Endodermal cell (in vitro differentiated cells): ENCODE measurements around the gene AVPI1. TPM values are rescaled to one million over a fixed set of nuclear protein-coding genes. Genes with fewer than 3 reads are reported as not detected.

Experiments
- DNase-seq: peaks from one replicate; pipeline ENCODE4 v3.0.0-alpha.2; 2017
- H3K27ac ChIP-seq: 2 replicates; pipeline ENCODE4 v1.5.1; 2013; ENCODE audit warnings: mild to moderate bottlenecking, low read depth, low read length, moderate library complexity
- H3K27me3 ChIP-seq: 2 replicates; pipeline ENCODE4 v1.6.1; 2013; ENCODE audit warnings: mild to moderate bottlenecking, low read length, moderate library complexity; ENCODE audit not compliant: insufficient read depth, control insufficient read depth, poor library complexity, severe bottlenecking
- H3K36me3 ChIP-seq: 2 replicates; pipeline ENCODE4 v1.7.0; 2013; ENCODE audit warnings: mild to moderate bottlenecking, low read length, moderate library complexity; ENCODE audit not compliant: control insufficient read depth, insufficient read depth
- H3K4me1 ChIP-seq: one replicate; pipeline ENCODE4 v1.7.0; 2013; ENCODE audit warnings: low read length; ENCODE audit not compliant: control insufficient read depth, insufficient read depth
- H3K4me3 ChIP-seq: 2 replicates; pipeline ENCODE4 v1.5.1; 2013; ENCODE audit warnings: mild to moderate bottlenecking, low read length, moderate library complexity
- H3K9ac ChIP-seq: 2 replicates; pipeline ENCODE4 v1.6.1; 2013; ENCODE audit warnings: mild to moderate bottlenecking, low read length, moderate library complexity; ENCODE audit not compliant: poor library complexity, severe bottlenecking; ENCODE audit errors: extremely low read depth
- H3K9me3 ChIP-seq: 2 replicates; pipeline ENCODE4 v1.6.1; 2013; ENCODE audit warnings: mild to moderate bottlenecking, low read length, moderate library complexity; ENCODE audit not compliant: control insufficient read depth
- H3K27ac Mint-ChIP-seq: 2 replicates; pipeline ENCODE4 v1.8.0; 2020; ENCODE audit warnings: mixed read lengths
- H3K27me3 Mint-ChIP-seq: 2 replicates; pipeline ENCODE4 v1.8.0; 2021; ENCODE audit warnings: mild to moderate bottlenecking, mixed read lengths; ENCODE audit not compliant: insufficient read depth
- H3K36me3 Mint-ChIP-seq: 2 replicates; pipeline ENCODE4 v1.8.0; 2020; ENCODE audit warnings: low read depth, mixed read lengths
- H3K4me1 Mint-ChIP-seq: 2 replicates; pipeline ENCODE4 v1.8.0; 2020; ENCODE audit warnings: mixed read lengths
- H3K4me3 Mint-ChIP-seq: 2 replicates; pipeline ENCODE4 v1.8.0; 2020; ENCODE audit warnings: mild to moderate bottlenecking, moderate library complexity, mixed read lengths
- H3K9me3 Mint-ChIP-seq: 2 replicates; pipeline ENCODE4 v1.8.0; 2020; ENCODE audit warnings: mild to moderate bottlenecking, mixed read lengths
- WGBS, 2 experiments: methylation state at CpG; one replicate each; pipeline versions ENCODE4 v1.1.5 to v1.1.7; 2013; ENCODE audit warnings: missing lambda C conversion rate in 2 of 2, mixed read lengths in 1 of 2; ENCODE audit not compliant: insufficient coverage in 1 of 2, insufficient read length in 1 of 2; 5-methylcytosine and 5-hydroxymethylcytosine counted together
- total RNA-seq, 2 donors: library from RNA; stranded (reverse); fragmentation: NEBNext Ultra II Directional in 1 of 2; extraction: Animal tissue kit (Norgen Biotek cat#: 25700) in 1 of 2; gene quantifications; 2 replicates in 1 of 2; 3 replicates in 1 of 2; pipeline ENCODE4 v1.2.1, GENCODE V29; 2021
- TF ChIP-seq, protein P1 (sequence below): fragments of 200-600 bp; sonication (generic); conservative IDR thresholded peaks from 2 replicates; pipeline ENCODE4 v1.5.0; 2021; ENCODE audit warnings: antibody characterized with exemption, mild to moderate bottlenecking

Gene AVPI1
- total RNA-seq, 2 donors from 2014 or later: 3.9 to 4.3 TPM

DNA sequence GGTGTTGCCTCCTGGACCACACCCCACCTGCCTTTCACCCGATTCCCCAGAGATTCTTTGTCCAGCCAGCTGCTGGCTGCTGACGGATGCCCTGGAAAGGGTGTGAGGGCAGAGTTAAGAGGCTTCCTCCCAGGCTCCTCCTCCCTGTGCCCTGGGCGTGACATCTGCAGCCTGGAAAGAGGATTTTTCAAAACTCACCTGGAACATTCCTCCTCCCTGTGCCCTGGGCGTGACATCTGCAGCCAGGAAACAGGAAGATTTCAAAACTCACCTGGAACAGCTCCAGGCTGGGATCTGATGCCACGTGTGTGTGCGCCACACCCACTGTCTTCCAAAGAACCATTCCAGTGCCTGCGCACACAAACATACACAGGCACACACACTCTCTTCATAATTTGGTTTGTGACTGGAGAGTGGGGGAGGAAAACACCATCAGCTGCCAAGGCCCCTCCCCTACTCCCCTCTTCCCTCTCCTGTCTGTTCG is 31.7 kb upstream of the AVPI1 start:
- H3K36me3 Mint-ChIP-seq: peaks cover 42% of the 10 kb centered on the region
- Histone ChIP-seq H3K9ac (no peak overlapping the region), H3K27me3 (no peaks in the 10 kb centered on the region), H3K4me3 (no peak overlapping the region), H3K9me3 (no peaks in the 10 kb centered on the region), H3K27ac (peak overlapping the region; percentile 73), H3K36me3 (peaks cover 27% of the 10 kb centered on the region), H3K4me1 (peaks cover 9% of the 10 kb centered on the region)
- H3K4me1 Mint-ChIP-seq: peaks cover 39% of the 10 kb centered on the region
- TF ChIP-seq, protein P1, sequence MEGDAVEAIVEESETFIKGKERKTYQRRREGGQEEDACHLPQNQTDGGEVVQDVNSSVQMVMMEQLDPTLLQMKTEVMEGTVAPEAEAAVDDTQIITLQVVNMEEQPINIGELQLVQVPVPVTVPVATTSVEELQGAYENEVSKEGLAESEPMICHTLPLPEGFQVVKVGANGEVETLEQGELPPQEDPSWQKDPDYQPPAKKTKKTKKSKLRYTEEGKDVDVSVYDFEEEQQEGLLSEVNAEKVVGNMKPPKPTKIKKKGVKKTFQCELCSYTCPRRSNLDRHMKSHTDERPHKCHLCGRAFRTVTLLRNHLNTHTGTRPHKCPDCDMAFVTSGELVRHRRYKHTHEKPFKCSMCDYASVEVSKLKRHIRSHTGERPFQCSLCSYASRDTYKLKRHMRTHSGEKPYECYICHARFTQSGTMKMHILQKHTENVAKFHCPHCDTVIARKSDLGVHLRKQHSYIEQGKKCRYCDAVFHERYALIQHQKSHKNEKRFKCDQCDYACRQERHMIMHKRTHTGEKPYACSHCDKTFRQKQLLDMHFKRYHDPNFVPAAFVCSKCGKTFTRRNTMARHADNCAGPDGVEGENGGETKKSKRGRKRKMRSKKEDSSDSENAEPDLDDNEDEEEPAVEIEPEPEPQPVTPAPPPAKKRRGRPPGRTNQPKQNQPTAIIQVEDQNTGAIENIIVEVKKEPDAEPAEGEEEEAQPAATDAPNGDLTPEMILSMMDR: no peak
- DNase-seq: no peak
- no peaks in the 10 kb centered on the region for H3K9me3 Mint-ChIP-seq
- H3K27ac Mint-ChIP-seq: peak overlapping the region; percentile 39
- no peak overlapping the region for H3K4me3 Mint-ChIP-seq
- WGBS, 2 experiments: 88% methylated on average over 5 of the region's 8 CpGs; no CpG with 5 or more reads in 1 of the 2 experiments
- H3K27me3 Mint-ChIP-seq: no peaks in the 10 kb centered on the region

DNA sequence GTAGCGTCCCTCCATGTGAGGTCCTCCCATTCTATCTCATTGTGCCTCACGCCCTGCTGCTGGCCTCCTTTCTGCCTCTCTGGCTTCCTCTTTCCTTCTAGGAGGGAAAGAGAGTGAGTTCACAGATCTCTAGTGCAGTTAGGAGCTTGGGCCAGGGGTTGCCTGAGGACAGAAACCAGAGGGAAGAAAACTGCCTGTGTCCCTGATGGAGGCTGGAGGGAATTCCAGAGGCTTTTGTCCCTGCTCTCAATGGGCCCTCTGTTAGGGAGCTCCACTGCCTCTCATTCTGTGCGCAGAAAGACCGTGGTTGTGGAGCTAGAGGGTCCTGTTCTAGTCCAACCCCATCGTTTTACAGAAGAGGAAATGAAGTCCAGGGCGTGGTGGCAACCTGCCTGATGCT is 31.1 kb upstream of the AVPI1 start:
- Mint-ChIP-seq H3K36me3 (peaks cover 40% of the 10 kb centered on the region), H3K9me3 (no peaks in the 10 kb centered on the region), H3K4me1 (peaks cover 39% of the 10 kb centered on the region), H3K27me3 (no peaks in the 10 kb centered on the region), H3K4me3 (no peak overlapping the region), H3K27ac (peak overlapping the region; percentile 39)
- TF ChIP-seq, protein P1: no peak
- Histone ChIP-seq H3K27ac (peak overlapping the region; percentile 73), H3K36me3 (peaks cover 27% of the 10 kb centered on the region), H3K27me3 (no peaks in the 10 kb centered on the region), H3K4me3 (no peak overlapping the region), H3K4me1 (peaks cover 9% of the 10 kb centered on the region), H3K9ac (no peak overlapping the region), H3K9me3 (no peaks in the 10 kb centered on the region)
- WGBS, 2 experiments: 89 to 96% methylated on average over 3 to 6 of the region's 6 CpGs
- no peak for DNase-seq

DNA sequence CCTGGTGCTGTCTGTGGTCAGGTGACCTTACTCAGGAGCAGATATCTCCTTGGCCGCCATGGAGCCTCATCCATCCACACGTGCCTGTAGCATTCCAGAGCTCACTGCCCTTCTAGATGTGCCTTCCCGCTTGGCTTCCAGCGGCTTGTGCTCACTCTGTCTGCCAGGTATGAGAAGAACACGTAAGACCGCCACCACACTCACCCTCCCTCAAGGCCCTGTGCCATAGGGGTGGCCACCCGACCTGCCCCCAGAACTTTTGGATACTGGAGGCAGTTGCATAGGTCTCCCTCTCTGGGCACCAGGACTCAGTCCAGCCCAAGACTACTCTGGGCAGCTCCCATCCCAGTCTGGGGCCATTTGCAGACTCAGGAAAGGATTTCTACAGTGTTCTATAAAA is 30.6 kb upstream of the AVPI1 start:
- H3K36me3 Mint-ChIP-seq: peaks cover 40% of the 10 kb centered on the region

More for the DNA sequence above, 30.6 kb upstream of the AVPI1 start:
- 87 to 93% methylated on average over 3 to 7 of the region's 7 CpGs for WGBS, 2 experiments
- Histone ChIP-seq H3K4me1 (peaks cover 9% of the 10 kb centered on the region), H3K27me3 (no peaks in the 10 kb centered on the region), H3K9ac (no peak overlapping the region), H3K27ac (peak overlapping the region; percentile 66), H3K9me3 (no peaks in the 10 kb centered on the region), H3K4me3 (no peak overlapping the region), H3K36me3 (peaks cover 27% of the 10 kb centered on the region)
- Mint-ChIP-seq H3K27ac (no peak overlapping the region), H3K27me3 (no peaks in the 10 kb centered on the region), H3K9me3 (no peaks in the 10 kb centered on the region), H3K4me1 (peaks cover 43% of the 10 kb centered on the region), H3K4me3 (no peak overlapping the region)
- TF ChIP-seq, protein P1: no peak
- no peak for DNase-seq
